Cardiac fibroblast (primary cell): ENCODE results near the gene CD207.

Experiments used
- DNase-seq, 2 donors: peaks; one replicate each; pipeline versions ENCODE4 v3.0.0 to v3.0.0-alpha.2; 2010; ENCODE audit warnings: low read depth in 2 of 2
- H3K4me3 ChIP-seq, 2 donors: replicated peaks in 1 of 2; 1 replicate in 1 of 2; 2 replicates in 1 of 2; pipeline ENCODE4 v1.5.1; 2011; ENCODE audit warnings: low read depth in 2 of 2, low read length in 2 of 2, mild to moderate bottlenecking in 2 of 2, moderate library complexity in 1 of 2
- TF ChIP-seq, protein P1 (sequence below): IDR thresholded peaks from one replicate; pipeline ENCODE4 v1.5.1; 2011; ENCODE audit warnings: low read depth, mild to moderate bottlenecking, low read length, inconsistent platforms

The CD207 gene

DNA sequence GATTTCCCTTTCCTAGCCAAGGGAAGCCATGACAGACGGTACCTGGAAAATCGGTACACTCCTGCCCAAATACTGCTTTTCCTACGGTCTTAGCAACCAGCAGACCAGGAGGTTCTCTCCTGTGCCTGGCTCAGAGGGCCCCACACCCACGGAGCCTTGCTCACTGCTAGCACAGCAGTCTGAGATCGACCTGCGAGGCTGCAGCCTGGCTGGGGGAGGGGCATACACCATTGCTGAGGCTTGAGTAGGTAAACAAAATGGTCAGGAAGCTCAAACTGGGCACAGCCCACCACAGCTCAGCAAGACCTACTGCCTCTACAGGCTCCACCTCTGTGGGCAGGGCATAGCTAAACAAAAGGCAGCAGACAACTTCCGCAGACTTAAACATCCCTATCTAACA lies 6.8 kb upstream of the CD207 start:
- no peak for DNase-seq
- H3K4me3 ChIP-seq: no peak overlapping the region
- TF ChIP-seq, protein P1, sequence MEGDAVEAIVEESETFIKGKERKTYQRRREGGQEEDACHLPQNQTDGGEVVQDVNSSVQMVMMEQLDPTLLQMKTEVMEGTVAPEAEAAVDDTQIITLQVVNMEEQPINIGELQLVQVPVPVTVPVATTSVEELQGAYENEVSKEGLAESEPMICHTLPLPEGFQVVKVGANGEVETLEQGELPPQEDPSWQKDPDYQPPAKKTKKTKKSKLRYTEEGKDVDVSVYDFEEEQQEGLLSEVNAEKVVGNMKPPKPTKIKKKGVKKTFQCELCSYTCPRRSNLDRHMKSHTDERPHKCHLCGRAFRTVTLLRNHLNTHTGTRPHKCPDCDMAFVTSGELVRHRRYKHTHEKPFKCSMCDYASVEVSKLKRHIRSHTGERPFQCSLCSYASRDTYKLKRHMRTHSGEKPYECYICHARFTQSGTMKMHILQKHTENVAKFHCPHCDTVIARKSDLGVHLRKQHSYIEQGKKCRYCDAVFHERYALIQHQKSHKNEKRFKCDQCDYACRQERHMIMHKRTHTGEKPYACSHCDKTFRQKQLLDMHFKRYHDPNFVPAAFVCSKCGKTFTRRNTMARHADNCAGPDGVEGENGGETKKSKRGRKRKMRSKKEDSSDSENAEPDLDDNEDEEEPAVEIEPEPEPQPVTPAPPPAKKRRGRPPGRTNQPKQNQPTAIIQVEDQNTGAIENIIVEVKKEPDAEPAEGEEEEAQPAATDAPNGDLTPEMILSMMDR: no peak

DNA sequence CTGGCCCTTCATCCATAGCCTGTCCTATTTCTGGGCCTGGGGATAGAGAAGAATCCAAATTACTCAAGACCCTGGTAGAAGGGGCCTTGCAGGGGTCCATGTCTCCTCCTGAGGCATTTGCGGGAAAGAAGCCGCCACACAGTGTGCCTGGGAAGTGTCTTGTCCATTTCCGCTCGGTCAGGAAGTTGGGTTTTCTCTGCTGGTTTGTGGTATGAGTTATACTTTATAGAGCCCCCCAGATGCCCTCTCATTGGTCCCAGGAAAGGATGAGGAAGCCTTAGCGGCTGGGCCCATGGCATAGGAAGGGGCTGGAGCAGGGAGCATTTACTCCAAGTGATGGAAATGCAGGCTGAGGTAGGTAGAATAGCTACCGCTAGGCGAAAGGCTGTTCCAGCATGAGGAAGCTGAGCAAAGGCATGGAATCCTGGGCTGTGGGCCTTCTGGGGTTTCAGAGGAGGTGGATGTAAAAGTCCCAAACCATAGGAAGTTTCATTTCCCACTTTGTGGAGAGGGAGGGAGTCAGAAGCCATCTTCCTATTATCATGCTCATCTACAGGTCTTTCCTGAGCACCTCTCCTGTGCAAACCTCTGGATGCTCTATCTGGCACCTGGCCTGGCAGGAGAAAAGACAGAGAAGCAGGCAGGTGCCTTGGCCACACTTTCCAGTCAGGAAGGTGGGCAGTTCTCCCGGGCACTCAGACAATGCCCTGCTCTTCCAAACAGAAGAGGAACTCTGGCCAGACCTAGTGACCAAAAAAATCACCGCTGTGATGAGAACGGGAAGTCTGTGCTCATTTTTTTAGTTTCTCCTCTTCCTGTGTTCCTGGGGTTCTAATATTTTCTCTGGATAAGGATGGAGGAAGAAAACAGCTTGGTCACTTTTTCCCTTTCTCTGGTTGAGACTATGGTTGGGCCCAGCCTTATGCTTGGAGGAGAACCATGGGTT lies 2.6 kb upstream of the CD207 start:
- no peak for DNase-seq
- TF ChIP-seq, protein P1: no peak
- no peak overlapping the region for H3K4me3 ChIP-seq

DNA sequence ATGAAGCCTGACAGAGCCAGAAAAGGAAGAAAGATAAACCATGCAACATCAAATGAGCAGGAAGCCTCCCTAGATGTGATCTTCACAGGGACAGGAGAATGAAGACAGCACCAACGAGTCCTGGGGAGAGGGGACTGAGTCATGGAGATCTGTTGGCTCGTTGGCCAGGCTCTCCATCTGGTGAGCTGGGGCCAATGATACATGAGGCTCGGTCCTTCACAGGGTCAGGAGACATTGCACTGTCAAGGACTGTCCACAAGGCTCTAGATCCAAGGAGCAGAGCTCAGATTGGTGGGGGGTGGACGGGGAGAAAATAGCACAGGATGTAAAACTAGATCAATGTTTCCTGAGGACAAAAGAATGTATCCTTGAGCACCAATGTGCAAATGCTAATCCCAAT lies 735 bp downstream of the CD207 start:
- no peak overlapping the region for H3K4me3 ChIP-seq
- TF ChIP-seq, protein P1: no peak

DNA sequence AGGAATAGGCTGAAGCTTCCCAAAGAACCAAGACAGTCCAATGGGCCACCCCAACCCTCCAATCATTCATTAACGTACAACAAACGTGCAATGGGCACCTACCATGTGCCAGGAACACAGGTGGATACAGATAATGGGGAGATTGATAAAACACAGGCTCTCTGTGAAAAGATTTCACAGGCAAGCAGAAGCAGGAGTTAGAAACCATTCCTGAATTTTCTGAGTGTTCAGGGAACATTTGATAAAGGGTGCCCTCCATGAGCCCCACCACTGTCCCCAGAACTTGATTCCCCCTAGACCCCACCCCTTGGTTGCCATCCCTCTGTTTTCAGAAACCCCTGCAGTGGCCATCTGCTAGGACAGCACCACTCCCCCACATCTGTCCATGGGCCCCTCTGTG lies 1.5 kb downstream of the CD207 start:
- DNase-seq: no peak
- TF ChIP-seq, protein P1: no peak
- H3K4me3 ChIP-seq: no peak overlapping the region

More for the DNA sequence above, 735 bp downstream of the CD207 start:
- no peak for DNase-seq

DNA sequence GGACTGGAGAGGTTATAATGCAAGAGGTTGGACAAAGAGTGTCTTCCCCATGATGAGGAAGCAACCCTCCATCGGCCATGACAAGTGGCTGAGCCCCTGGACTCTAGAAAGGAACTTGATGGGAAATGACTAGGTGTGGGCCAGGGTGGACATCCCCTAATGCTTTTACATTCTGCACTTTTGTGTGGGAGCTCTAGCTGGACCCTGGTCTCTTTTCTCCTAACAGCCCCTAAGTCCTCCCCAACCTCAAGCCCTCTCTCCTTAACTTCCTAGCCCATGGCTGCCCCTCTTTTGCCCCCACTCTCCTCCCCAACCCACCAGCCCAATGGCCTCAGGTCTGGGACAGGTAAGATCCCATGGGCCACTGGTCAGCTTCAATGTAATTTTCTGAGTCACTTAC lies 2.4 kb downstream of the CD207 start:
- no peak for DNase-seq
- H3K4me3 ChIP-seq: no peak overlapping the region
- TF ChIP-seq, protein P1: no peak

DNA sequence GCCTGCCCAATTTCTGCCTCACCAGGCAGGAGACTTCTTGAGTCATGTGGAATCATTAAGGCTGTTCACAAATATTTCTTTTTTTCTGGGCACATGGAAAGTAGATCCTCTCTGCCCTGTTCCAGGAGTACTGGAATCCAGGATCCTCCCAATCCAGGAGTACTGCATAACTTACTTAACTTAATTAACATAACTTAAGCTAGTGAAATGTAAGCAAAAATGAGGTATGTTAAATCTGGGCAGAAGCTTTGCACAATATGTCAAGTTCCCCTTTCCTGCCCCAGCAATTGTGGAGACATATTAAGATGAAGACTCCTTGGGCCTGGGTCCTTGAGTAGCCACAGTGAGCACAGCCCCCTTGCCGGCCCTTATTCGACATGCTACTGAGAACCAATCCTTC lies 3.2 kb downstream of the CD207 start:
- DNase-seq: no peak
- H3K4me3 ChIP-seq: no peak overlapping the region
- TF ChIP-seq, protein P1: no peak

DNA sequence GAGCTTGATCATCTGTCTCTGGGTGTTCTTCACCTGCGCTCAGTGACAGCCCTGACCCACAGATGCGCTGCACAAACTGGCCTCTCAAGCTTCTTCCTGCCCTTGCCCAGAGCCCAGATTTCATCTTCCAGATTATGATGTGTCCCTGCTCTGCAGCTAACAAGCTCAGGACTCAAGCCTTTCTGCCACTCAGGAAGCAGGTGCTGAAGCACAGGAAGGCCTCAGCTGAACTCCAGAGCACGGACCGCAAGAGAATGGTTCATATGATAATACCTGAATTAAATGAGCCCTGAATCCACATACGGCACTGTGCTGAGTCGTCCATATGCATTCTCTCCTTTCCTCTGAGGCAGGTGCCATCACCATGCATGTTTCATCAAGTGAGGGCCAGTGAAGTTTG lies 3.8 kb downstream of the CD207 start:
- DNase-seq: no peak
- TF ChIP-seq, protein P1: no peak
- no peak overlapping the region for H3K4me3 ChIP-seq
